Head of caudate nucleus (tissue), 42 donors: ENCODE results near the gene IRS2.
A peak's percentile ranks its signal among the peaks of the same experiment; 100 is the strongest.
"Not testable (repeated sequence)": the region's sequence is repeated elsewhere in the genome, so short reads cannot be mapped to it uniquely, and the experiment has no call there.

Experiments
- DNase-seq, 42 donors: peaks; one replicate each; pipeline versions ENCODE4 v3.0.0 to v3.0.0-alpha.2; 2020 to 2021; ENCODE audit warnings: mixed read lengths in 7 of 42
- intact Hi-C: fragments of 100-400 bp; cut with DNase I; formaldehyde crosslinking; loops from one replicate; pipeline ENCODE4 v1.15.0; 2022

IRS2 gene

DNA sequence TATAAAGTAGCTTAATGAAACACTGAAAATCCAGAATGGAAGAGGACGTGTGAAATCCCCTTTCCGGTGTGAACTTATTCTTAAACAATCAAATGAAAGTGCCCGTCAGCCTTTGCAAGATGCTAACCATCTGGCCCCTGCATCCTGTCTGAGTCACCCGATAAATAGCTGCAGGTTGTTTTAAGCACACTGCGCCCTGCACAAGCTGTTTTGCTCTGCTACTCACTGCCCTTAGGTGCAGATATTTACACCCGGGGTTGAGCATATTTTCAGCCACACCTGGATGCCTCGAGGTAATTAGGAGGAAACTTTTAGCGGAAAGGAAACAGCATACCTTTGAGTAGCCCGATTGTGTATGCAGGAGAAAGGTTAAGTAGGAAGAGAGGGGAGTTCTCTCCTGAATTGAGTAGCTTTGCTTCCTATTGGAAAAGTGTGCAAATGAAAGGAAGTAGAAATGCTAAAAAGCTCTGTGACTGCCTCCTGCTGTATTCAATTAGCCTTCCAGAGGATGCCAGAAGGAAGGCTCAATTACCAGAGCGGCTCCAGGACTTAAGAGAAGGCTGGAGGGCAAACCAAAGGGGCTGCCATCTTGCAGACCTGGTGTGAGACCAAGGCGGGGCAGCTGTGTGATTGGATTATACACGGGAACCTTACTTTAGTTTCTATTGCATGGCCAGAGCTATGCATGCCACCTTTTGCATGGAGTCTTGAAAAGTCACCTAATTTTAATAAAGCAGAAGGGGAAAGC lies 42.5 kb downstream of the IRS2 start:
- intact Hi-C loops, result no loop called here
- peak in 1 of 42 donors; percentile 37 for DNase-seq

DNA sequence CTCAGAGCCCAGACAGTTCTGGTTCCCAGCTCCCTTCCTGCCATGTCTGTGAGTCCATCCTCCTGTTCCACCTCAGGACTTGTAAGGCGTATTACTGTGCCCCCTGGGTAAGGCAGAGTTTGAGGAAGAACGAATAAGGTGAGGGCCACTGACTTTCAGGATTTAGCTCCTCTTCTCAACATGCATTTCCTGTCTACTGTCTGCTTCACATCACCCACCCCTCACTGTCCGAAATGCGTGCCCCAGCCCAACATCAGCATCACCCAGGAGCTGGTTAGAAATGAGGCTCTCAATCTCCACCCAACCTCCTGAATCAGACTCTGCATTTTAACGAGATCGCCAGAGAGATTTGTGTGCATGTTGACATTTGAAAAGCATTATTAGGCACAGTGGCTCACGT lies 44.4 kb downstream of the IRS2 start:
- DNase-seq, result peak in 1 of 42 donors; percentile 33
- intact Hi-C loops, result no loop called here

DNA sequence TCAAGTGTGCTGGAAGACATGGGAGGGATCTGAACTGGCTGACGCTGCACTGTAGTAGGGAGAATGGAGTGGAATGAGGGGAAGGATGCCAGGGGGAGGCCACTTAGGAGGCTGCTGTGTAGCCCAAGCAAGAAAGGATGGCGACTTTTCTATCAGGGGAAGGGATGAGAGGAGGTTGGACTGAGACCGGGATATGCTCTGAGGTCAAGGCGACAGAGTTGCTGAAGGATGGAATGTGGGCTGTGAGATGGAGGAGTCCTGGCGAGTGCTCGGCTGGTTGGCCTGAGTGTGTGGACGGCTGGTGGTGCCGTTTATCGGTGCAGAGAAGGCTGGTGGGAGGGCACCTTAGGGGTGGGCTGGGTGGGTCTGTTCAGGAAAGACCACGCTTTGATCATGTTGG lies 45.7 kb downstream of the IRS2 start:
- intact Hi-C loops, result no loop called here
- peak in 1 of 42 donors; percentile 10 for DNase-seq

DNA sequence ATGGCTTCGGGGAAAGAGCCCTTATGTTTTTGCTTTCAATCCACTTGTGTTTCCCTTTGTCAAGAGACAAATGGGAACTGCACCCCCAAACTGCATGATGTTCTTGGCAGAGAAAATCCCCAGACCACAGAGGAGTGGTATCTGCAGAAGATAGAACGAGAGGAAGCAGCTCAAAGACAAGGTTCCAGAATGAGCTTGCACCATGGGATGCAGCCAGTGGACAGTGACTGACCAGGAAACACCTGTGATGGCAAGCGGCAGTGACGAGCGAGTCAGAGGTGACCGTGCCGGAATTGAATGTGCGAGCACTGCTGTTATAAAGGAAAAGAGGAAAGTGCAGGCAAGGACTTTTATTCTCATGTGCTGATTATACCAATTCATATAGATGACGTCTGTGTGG lies 46.3 kb downstream of the IRS2 start:
- DNase-seq, result peak in 12 of 42 donors; percentile 25 to 62 (median 38)
- intact Hi-C loops, result no loop called here

DNA sequence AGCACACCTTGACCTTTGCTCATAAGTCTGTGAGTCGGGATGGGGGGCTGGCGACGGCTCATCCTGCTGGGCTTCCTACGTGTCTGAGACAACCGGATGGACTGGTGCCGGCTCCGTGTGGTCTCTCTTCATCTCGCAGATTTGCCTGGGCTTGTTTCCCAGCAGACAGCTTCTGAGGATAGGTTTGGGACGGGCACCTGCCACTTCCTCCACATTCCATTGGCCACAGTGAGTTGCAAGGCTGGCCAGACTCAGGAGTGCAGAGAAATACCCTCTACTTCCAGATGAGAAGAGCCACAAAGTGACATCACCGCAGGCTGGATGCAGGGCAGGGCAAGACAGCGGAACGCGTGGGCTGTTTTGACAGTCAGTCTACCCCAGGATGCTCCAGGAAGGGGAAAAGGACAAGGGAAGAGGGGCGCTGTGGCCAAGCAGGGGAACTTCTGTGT lies 48.1 kb downstream of the IRS2 start:
- DNase-seq, result peak in 1 of 42 donors; percentile 29
- intact Hi-C loops, result no loop called here

DNA sequence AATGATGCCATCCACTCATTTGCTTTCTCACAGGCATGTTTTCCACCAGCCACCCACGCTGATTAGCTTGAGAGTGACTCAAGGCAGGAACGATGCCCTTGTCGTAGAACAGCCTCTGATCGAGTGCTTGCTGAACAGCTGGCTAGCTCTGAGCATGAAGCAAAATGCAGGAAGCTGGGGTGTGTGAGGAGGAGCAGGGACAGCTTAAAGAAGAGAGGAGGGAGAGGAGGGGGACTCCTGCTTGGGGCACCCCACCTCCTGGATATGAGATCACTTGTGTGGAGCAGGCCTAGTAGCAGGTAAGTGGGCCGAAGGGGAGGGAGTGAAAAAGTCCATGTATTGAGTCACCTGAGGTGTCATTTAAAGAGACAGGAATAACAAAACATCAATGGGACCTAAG lies 48.8 kb downstream of the IRS2 start:
- intact Hi-C loops, result no loop called here
- DNase-seq, result peak in 1 of 42 donors; percentile 24

DNA sequence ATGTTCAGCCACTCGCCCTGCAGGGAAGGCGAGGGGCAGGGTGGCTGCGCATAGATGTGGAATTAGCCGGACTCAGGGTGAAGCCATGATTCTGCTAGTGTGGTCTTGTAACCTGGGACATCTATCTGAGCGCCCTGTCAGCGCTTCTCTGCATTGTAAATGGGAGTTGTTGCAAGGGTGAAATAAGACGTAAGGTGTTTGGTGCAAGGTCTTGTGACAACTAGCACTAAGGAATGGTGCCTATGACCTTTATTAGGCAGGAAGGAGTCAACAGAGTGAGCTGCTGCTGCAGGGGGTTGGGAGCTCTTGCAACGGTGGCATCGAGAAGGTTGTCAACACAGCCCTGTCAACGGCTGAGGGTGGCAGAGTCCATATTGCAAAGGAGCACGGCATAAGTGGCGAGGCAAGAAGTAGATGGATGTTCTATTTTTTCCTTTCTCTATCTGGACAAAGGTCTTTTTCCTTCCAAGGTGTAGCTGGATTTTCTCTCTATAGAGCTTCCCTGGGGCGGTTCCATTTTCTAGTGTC lies 49.3 kb downstream of the IRS2 start:
- DNase-seq, result peak in 1 of 42 donors; percentile 21
- intact Hi-C loops, result no loop called here

DNA sequence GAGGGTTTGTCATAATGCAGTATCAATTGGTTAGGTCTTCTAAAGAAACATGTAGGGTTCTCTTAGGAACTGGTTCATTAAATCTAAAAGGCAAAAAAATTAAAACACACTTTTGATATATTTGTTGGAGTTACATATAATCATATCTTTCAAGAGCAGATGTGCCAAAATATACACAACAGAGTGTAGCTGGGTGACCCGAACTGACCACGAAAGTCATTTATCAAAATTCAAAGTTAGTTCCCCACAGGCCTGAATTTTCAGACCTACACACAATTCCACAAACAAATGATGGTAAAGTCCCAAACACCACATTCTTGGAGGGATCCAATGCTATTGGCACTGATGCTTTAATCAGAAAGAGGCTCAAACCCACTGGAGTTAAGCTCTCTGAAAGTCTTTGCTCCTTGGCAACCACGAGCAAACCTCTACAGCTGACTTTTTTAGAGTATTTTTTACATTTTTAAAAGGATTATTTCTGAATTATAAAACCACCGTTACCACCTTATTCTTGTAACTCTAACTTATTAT lies 50.9 kb downstream of the IRS2 start:
- intact Hi-C loops, result no loop called here
- DNase-seq, result no peak

DNA sequence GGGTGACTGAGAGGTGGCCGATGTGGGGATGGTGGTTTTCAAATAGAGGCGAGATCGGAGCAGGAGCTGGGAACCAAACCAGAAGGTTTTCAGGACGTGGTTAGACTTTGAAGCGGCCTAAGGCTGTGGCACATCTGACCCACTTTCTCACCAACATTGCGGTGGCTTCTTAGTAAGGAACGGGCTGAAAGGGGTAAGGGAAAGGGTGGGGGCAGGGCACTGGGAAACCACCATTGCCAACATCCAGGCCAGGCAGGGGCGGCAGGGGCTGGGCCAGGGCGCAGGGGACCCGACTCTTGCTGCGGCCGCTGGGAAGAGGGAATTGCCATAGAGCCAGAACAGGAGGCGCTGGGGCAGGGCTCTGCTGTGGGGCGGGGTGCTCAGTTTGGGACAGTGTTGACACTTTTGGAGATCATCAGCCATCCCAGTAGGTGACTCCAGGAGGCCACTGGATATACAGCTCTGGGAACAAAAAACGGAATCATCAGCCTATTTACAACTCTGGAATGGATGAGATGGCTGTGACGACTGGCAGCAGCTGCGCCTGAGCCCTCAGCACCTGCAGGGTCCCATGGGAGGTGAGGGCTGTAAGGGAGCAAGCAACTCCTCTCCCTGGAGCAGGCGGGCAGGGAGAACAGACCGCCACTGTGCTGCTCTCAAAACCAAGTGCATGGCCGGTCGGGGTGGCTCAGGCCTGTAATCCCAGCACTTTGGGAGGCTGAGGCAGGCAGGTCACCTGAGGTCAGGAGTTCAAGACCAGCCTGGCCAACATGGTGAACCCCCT lies 52.2 kb downstream of the IRS2 start:
- peak in 7 of 42 donors; percentile 32 to 58 (median 47) for DNase-seq
- intact Hi-C loops, result no loop called here

DNA sequence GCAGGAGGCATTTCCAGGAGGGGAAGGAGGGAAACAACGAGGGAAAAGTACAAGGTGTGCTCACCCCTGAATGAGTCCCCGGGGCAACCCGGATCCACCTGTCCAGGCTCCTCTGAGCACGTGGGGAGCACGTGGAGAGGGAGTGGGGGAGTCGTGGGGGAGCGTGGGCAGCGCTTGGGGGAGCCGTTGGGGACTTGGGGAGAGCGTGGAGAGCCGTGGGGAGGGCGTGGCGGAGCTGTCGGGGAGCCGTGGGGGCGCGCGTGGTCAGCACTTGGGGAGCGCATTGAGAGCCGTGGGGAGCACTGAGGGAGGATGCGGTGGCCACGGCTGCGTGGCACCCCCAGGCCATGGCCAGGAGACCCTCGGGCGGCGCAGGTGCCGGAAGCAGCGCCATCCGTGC lies 52.8 kb downstream of the IRS2 start:
- intact Hi-C loops, result no loop called here

DNA sequence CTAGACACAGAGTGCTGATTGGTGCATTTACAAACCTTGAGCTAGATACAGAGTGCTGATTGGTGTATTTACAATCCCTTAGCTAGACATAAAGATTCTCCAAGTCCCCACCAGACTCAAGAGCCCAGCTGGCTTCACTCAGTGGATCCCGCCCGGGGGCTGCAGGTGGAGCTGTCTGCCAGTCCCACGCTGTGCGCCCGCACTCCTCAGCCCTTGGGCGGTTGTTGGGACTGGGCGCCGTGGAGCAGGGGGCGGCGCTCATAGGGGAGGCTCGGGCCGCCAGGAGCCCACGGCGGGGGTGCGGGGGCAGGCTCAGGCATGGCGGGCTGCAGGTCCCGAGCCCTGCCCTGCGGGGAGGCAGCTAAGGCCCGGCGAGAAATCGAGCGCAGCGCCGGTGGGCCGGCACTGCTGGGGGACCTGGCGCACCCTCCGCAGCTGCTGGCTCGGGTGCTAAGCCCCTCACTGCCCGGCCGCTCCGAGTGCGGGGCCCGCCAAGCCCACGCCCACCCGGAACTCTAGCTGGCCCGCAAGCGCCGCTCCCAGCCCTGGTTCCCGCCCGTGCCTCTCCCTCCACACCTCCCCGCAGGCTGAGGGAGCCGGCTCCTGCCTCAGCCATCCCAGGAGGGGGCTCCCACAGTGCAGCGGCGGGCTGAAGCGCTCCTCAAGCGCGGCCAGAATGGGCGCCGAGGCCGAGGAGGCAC lies 53.8 kb downstream of the IRS2 start:
- intact Hi-C loops, result not testable (repeated sequence)

More for the DNA sequence above, 52.8 kb downstream of the IRS2 start:
- no peak for DNase-seq

DNA sequence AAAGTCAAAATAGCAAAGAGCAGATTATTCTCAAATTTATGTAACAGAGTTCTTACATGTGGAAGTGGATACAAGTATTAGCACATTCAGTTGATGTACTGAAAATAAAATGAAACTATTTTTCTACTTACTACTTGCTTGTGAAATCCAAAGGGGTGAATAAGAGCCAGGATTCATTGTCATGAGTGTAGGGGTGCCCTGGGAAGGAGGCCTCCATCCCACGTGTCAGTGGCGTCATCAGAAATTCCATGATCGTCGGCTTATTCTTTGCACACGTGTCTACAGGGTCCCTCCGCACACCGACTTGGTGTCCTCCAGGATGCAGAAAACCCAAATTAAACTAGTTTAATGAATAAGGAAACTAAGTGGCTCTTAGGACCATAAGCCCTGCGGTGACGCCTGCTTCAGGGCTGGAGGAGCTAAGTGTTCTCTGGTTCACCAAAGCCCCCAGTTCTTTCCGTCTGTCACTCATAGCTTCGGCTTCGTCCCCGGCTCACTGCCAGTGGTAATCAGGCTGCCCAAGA lies 55.5 kb downstream of the IRS2 start:
- intact Hi-C loops, result no loop called here
- DNase-seq, result no peak

More for the DNA sequence above, 53.8 kb downstream of the IRS2 start:
- DNase-seq, result not testable (repeated sequence)

DNA sequence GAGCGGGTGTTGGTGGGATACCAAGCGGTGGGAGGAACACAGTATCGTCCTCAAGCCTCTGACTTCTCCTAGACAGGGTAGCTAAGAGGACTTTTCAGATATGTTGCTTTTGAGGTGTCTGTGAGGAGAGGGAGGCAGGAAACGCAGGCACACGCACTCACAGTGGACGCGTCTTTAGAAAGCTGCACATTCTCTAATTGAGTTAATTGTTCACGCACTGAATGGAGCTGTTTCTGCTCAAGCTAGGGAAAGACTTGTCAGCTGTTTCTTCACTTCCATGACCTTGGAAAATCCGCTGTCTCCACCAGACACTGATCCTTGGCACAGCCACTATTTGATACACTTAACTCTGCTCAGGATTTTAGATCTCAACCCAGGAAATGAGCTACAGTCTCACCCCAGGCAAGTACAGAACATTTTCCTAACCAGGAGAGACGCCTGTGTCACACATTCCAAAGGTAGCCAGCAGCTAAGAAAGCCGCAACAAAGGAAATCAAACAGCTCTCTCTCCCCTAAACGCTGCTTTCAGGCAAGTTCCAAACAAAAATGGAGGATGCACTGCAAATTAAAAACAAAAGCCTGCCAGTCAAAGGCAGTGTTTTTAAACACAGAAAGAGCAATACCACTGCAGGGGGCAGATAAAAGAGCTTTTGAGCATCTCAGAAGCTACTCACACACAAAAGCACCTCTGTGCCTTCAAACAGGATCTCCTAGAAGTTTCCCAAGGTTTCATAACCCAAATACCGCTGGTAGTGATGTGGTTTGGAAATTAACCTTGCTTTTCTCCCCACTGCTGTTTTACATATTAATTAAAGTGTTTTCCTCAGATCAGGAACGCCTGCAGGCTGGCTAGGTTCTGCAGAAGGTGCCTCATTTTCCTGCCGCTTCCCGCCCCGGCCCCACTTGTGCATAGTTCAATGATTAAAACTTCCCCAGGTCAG lies 57.3 kb downstream of the IRS2 start:
- intact Hi-C loops, result no loop called here
- DNase-seq, result peak in 1 of 42 donors; percentile 29

DNA sequence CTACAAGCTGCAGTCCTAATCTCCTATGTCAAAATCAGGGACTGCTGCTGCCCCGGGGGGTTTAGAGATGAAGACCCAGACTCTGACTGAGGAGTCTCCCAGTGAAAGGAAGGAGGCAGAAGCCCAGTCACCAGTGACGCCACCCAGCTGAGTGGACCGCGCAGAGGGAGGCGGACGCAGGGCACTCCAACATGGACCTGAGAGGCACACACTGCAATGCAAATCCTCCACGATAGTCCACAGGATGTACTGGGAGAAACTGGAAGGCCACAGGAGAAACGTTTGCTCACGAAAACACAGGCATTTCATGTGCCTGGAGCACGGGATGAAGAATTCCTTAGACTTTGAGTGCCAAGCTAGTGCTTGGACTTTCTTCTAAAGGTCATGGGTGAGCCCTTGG lies 58.3 kb downstream of the IRS2 start:
- DNase-seq, result peak in 1 of 42 donors; percentile 31
- intact Hi-C loops, result no loop called here

DNA sequence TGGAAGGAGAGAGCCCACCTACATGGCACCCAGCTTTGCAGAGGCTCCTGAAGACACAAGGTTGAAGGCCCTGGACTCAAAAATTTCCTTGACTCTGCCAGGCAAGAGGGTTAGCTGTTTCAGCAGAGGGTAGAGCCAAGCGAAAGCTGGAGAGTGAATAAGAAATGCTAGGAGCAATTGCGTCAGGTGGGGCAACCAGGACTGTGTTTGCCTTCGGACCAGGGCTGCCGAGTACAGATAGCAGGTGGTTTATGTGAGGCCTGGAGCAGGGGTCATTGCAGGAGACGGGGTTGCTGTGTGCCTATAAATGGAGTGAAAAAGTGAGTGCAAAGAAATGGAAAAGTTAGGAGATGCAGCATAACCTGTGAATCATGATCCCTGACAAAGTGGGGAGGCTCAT lies 59.1 kb downstream of the IRS2 start:
- intact Hi-C loops, result no loop called here
- DNase-seq, result peak in 1 of 42 donors; percentile 13

DNA sequence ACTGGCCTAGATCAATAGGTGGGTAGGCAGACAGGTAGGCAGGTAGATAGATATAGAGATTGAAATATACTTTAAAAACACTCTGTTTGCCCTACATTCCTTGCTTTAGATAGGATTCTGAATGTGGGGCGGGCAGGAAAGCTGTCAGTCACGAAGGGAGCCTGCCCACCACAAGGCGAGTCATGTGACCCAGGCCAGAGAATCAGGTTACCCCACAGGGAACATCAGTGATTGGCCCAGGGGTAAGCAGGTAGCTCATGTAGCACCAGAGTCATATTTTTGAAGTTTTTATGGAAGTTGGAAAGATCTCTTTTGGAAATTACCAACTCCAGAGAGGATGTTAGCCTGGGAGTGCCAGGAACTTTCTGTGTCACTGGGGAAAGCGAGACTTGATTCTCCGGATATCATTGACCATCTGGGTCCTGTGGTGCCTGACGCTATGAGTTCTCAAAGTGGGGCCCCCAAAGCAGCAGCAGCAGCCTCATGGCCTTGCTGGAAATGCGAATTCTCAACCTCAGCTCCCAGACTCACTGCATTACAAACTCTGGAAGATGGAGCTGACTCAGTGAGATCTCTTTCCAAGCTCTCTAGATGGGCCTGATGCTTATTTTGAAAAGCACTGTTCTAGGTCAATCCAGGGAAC lies 60.3 kb downstream of the IRS2 start:
- intact Hi-C loops, result no loop called here
- DNase-seq, result peak in 20 of 42 donors; percentile 26 to 78 (median 44)

DNA sequence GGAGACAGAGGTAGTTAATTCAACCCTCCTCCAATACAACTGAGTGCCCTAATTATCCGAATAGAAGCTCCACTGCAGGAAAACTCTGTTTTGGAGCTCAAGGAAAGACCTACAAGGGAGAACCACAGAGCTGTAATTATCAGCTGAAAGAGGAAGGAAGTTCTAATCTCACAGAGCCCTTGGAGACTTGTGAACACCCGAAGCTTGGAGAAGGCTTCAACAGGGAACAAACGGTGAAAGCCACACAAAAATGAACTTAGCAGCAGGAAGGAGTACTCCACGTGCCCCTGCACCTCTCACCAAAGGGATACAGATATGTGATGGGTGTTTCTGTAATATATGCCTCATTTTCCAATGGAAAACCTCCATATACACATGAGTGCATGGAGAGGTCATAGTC lies 61.1 kb downstream of the IRS2 start:
- intact Hi-C loops, result no loop called here
- DNase-seq, result peak in 1 of 42 donors; percentile 22
